Loucy (cell line): ENCODE results near the gene PDE4D.

Experiments used
- CTCF ChIP-seq: fragments of 200-600 bp; sonication (generic); conservative IDR thresholded peaks from 2 replicates; pipeline ENCODE4 v1.5.1; 2014; ENCODE audit warnings: mild to moderate bottlenecking, antibody characterized with exemption, low read length
- EZH2phosphoT487 ChIP-seq: fragments of 200-600 bp; IDR thresholded peaks from 2 replicates; pipeline ENCODE4 v1.6.1; 2018; ENCODE audit warnings: antibody characterized with exemption, mild to moderate bottlenecking, moderate library complexity, borderline replicate concordance

GRCh38 chr5:59607138-59607765 lies 286.3 kb downstream of the PDE4D start:
- TF ChIP-seq CTCF: no peak
- no peak for TF ChIP-seq EZH2phosphoT487
